ENCODE measurements around the gene TTLL8. TPM values are rescaled to one million over a fixed set of nuclear protein-coding genes. Genes with fewer than 3 reads are reported as not detected.
"Not testable (repeated sequence)": the region's sequence is repeated elsewhere in the genome, so short reads cannot be mapped to it uniquely, and the experiment has no call there.

Gene TTLL8
- total RNA-seq: not detected in 2 replicates

- intact Hi-C loops (cut with micrococcal nuclease): no loop called here
Observed at GRCh38 chr22:50058061-50058905, at the start of gene TTLL8. Gene TTLL8 (minus strand): TSS chr22:50058298.

- intact Hi-C loops (cut with micrococcal nuclease): no loop called here
Observed at GRCh38 chr22:50107529-50107928, 49.4 kb upstream of the TTLL8 start.

DNA sequence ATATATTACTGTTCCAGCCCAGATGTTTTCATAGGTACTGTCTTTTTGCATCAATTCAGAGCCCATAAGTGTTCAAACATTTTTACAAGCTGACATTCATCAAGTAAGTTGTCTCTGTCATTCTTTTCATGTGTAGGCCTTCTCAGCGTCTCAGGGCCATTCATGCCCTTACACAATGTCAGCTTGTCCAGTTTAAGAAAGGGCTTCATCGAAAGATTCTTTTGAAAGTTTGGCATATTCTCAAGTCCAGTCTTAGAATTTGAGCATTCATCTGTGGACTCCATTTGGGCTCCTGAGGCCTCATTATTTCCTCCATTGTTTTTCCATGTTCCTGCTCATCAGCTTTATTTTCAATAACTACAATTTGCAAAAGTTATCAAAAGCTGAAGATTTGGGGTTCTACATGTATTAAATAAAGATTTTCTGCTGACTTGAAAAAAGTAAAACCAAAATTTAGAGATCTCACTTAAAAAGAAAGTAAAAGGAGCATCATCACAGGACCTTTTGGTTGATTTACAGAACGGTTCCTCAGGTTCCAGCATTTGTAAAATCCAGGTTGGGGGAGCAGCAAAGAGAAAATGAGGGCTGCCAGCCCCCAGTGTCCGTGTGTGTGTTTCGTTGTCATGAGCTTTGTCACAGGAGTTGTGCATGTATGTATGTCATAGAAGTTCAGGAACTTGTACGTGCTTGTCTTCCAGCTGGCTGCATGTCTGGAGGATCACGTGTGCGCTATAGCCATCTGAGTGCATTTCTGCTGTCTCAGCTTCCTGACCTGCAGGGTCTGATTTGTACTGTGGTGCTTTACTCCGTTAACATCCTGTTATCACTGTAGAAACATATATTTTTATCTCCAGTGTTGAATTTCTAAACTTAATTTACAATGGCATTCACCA lies 47.4 kb upstream of the TTLL8 start:
- intact Hi-C loops (cut with micrococcal nuclease): no loop called here

GRCh38 chr22:50104141-50104544 lies 46.0 kb upstream of the TTLL8 start:
- intact Hi-C loops (cut with micrococcal nuclease): no loop called here

DNA sequence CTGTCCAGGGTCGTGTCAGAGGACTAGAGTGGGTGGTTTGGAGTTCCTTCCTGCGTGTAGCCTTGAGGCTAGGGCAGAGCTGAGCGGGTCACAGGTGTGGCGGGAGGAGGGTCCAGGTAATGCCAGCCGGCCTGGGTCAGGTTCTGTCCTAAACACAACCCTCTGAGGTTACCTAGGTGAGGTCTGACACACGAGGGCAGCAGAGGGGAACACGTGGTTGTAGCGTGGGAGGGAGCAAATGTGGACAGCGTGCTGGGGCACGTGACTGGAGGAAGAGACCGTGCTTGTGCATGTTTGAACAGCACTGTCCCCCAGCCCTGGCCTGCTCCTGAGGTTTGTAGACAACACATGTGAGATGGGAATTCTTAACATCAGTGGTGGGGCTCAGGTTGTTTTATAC lies 44.8 kb upstream of the TTLL8 start:
- intact Hi-C loops (cut with micrococcal nuclease): no loop called here

DNA sequence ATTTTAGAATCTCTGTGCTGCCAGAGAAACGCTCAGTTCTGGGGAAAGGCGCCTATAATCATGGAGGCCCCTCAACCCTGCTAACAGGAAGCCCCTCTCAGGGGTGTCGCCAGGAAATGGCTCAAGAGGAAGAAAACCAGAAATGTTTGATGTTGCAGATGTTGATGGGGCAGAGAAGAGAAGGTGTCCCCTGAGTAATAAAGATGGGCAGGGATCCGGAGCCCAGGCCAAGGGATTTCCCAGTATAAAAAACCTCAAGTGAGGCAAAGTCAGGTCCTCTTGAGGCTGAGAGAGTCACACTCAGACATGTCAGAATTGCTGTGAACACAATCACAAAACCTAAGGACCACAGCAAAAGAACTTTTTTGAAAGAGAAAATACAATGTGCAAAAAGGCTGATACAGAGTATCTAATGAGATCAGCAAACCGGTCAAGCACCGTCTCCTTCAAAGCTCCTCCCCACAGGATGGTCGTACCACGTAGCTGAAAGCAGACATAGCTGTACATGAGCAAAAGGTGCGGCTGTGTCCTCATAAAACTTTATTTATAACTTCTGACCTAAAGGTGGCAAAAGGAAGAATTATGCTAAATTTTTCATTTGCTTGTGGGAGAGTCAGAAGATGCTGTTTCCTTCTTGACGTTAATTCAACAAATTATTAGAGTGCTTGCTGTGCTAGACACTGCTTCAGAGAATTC lies 43.9 kb upstream of the TTLL8 start:
- intact Hi-C loops (cut with micrococcal nuclease): no loop called here

DNA sequence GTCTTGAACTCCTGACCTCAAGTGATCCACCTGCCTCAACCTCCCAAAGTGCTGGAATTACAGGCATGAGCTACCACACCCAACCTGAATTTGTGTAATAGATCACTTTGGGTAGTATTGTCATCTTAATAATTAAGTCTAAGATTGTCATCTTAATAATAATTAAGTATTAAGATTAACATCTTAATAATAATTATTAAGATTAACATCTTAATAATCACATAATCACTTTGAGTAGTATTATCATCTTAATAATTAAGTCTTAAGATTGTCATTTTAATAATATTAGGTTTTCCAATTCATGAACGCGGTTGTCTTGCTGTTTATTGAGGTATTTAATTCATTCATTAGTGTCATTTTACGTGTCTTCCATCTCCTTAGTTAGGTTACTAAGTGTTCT lies 40.0 kb upstream of the TTLL8 start:
- intact Hi-C loops (cut with micrococcal nuclease): no loop called here

DNA sequence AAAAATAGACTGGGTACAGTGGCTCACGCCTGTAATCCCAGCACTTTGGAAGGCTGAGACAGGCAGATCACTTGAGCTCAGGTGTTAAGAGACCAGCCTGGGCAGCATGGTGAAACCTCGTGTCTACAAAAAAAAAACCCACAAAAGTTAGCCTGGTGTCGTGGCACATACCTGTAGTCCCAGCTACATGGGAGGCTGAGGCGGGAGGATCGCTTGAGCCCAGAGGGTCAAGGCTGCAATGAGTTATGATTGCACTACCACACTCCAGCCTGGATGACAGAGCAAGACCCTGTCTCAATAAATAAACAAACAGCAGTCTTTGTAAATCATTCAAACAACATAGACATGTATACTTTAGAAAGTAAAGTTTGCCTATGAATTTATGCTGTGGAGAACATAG lies 34.2 kb upstream of the TTLL8 start:
- intact Hi-C loops (cut with micrococcal nuclease): no loop called here

GRCh38 chr22:50091092-50091768 lies 33.1 kb upstream of the TTLL8 start:
- intact Hi-C loops (cut with micrococcal nuclease): no loop called here

GRCh38 chr22:50090412-50090714 lies 32.3 kb upstream of the TTLL8 start:
- intact Hi-C loops (cut with micrococcal nuclease): no loop called here

GRCh38 chr22:50089682-50090411 lies 31.7 kb upstream of the TTLL8 start, which contains the start of gene MOV10L1:
Gene MOV10L1 (plus strand): TSS chr22:50090006. CDS start chr22:50090089, 83 bp downstream.
- intact Hi-C loops (cut with micrococcal nuclease): no loop called here

DNA sequence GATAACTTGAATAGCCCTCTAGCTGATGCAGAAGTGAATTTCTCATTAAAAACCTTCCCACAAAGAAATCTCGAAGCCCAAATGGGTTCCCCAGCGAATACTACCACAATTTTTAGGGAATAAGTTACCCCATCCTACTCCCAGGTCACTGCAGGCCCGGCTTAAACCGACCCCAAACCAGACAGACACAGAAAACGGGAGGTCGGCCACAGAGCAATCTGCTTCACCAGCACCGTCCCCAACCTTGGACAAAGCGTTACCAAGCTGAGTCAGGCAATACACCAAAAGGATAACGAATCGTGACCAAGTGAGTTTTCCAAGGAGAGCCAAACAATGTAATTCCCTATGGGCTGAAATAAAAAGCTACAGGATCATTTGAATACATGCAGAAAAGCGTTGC lies 31.1 kb upstream of the TTLL8 start:
- intact Hi-C loops (cut with micrococcal nuclease): no loop called here

DNA sequence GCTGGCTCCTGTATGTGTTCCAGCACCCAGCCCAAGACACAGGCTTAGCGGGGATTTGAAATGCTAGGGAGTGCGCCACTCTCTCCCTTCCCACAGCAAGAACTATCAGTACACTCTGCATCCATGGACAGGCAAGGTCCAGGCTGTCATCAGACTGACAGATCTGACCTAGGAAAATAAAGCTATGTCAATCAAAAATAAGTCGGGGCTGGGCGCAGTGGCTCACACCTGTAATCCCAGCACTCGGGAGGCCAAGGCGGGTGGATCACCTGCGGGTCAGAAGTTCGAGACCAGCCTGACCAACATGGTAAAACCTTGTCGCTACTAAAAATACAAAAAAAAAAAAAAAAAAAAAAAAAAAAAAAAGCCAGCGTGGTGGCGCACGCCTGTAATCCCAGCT lies 30.0 kb upstream of the TTLL8 start:
- intact Hi-C loops (cut with micrococcal nuclease): no loop called here

DNA sequence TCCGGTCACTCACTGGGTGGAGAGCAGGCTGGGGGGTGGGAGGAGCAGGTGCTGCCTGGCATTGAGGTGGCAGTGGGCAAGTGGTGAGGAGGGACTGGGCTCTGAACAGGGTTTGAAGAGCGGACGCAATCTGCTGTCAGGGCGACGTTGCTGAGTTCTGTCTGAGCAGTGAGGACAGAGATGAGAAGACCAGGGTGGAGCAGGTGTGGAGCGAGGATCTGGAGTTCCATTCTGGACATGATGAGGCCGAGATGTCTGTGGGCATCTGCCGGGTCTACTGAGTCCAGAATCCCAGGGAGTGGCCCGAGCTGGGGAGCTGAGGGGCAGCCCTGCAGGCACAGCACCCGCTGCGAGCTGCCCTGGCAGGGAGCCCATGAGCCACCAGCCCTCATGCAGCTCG lies 29.5 kb upstream of the TTLL8 start:
- intact Hi-C loops (cut with micrococcal nuclease): no loop called here

DNA sequence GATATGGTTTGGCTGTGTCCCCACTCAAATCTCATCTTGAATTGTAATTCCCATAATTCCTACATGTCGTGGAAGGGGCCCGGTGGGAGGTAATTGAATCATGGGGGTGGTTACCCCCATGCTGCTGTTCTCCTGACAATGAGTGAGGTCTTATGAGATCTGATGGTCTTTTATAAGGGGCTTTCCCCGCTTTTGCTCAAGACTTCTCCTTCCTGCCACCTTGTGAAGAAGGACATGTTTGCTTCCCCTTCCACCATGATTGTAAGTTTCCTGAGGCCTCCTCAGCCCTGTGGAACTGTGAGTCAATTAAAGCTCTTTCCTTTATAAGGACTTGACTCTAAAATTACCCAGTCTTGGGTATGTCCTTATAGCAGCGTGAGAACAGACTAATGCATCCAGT lies 28.9 kb upstream of the TTLL8 start:
- intact Hi-C loops (cut with micrococcal nuclease): not testable (repeated sequence)

DNA sequence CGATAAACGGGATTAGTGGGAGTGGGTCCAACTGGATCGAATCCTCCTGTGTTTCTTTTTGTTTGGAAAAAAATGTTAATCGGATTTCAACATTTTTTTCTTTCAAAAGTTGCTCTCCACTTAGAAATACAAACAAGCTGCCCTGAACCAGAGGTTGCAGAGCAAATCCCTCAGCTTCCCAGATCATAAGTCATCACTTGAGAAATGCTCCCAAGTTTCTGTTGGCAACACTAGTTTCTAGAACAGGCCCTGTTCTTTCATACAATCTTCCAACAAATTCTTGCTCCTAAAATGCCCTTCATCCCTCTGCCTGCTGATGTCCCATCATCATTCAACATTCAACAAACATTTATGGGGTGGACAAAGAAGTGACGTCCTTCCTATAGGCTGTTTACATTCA lies 28.4 kb upstream of the TTLL8 start:
- intact Hi-C loops (cut with micrococcal nuclease): no loop called here

GRCh38 chr22:50085211-50085972 lies 27.3 kb upstream of the TTLL8 start, which contains the start of gene MLC1:
Gene MLC1 (minus strand): TSS chr22:50085426. CDS start chr22:50084902, 524 bp downstream.
- intact Hi-C loops (cut with micrococcal nuclease): no loop called here

GRCh38 chr22:50084614-50085021 lies 26.5 kb upstream of the TTLL8 start:
- intact Hi-C loops (cut with micrococcal nuclease): no loop called here

DNA sequence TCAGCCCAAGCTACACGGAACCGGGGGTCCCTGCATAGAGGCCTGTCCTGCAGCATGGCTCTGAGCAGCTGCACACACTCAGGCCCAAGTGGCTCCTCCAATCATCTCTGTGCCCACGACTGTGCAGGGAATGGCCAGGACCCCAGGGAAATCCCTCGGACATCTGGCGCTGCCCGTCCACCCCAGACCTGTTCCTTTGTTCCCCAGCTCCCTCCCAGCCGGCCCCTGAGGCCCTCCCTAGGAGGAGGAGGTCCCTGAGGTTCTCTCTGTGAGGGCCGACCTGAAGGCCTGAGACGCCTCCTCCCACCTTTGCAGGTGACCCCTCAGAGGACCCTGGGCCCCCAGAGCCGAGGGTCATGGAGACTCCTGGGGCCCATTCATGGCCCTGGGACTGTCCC lies 26.0 kb upstream of the TTLL8 start:
- intact Hi-C loops (cut with micrococcal nuclease): no loop called here

Measured in T-helper 2 cell treated with Interferon-gamma antibody and Interleukin-4, amounts not matched to agents 100 ng/mL and 5 ng/mL, for 36 hours (primary cell).